HepG2 (cell line): Measurements from ENCODE around the gene TRUB1. TPM values are rescaled to one million over a fixed set of nuclear protein-coding genes. Genes with fewer than 3 reads are reported as not detected.
A peak's percentile ranks its signal among the peaks of the same experiment; 100 is the strongest.

ENCODE experiments used
- CBFB ChIP-seq: sonication (generic); formaldehyde crosslinking; IDR thresholded peaks from 2 replicates; pipeline ENCODE4 v1.4.0; 2020; ENCODE audit warnings: missing genetic modification reagents
- FOXO1 ChIP-seq: sonication (generic); formaldehyde crosslinking; IDR thresholded peaks from 2 replicates; pipeline ENCODE4 v1.4.0; 2020; ENCODE audit warnings: missing genetic modification reagents
- GATA4 ChIP-seq: sonication (generic); IDR thresholded peaks from 2 replicates; pipeline ENCODE4 v1.6.1; 2016; ENCODE audit warnings: antibody characterized with exemption, low read depth, borderline replicate concordance
- HDAC6 ChIP-seq: fragments of 200-600 bp; sonication (generic); IDR thresholded peaks from 2 replicates; pipeline ENCODE4 v1.7.0; 2017; ENCODE audit warnings: mild to moderate bottlenecking, antibody characterized with exemption, low read length, low read depth
- HOXD1 ChIP-seq: sonication (generic); formaldehyde crosslinking; IDR thresholded peaks from 2 replicates; pipeline ENCODE4 v1.5.0; 2020; ENCODE audit warnings: missing genetic modification reagents
- IRF2 ChIP-seq: IDR thresholded peaks from 2 replicates; pipeline ENCODE4 v1.6.1; 2018; ENCODE audit warnings: missing genetic modification reagents, missing compliant biosample characterization
- KDM4B ChIP-seq: sonication (generic); formaldehyde crosslinking; IDR thresholded peaks from 2 replicates; pipeline ENCODE4 v1.4.0; 2020; ENCODE audit warnings: missing genetic modification reagents
- KMT2B ChIP-seq: IDR thresholded peaks from 2 replicates; pipeline ENCODE4 v1.6.1; 2016; ENCODE audit warnings: missing genetic modification reagents, missing compliant biosample characterization
- MAZ ChIP-seq, 2 experiments: sonication (generic) in 1 of 2; formaldehyde crosslinking in 1 of 2; IDR thresholded peaks; 2 replicates each; pipeline versions ENCODE4 v1.5.0 to v1.6.1; 2012 to 2020; ENCODE audit warnings: low read depth in 2 of 2, mild to moderate bottlenecking in 2 of 2, borderline replicate concordance in 1 of 2, improper control_type of control experiment in 1 of 2, low read length in 1 of 2, missing genetic modification reagents in 1 of 2, moderate library complexity in 1 of 2
- MBD4 ChIP-seq: IDR thresholded peaks from 2 replicates; pipeline ENCODE4 v1.6.1; 2012; ENCODE audit warnings: low read length, inconsistent platforms, borderline replicate concordance
- NAIF1 ChIP-seq: sonication (generic); formaldehyde crosslinking; IDR thresholded peaks from 2 replicates; pipeline ENCODE4 v1.5.0; 2020; ENCODE audit warnings: mild to moderate bottlenecking, missing genetic modification reagents, borderline replicate concordance
- PAX8 ChIP-seq: sonication (generic); formaldehyde crosslinking; IDR thresholded peaks from 2 replicates; pipeline ENCODE4 v1.8.0; 2022; ENCODE audit warnings: mild to moderate bottlenecking, missing genetic modification reagents, borderline replicate concordance
- PHF5A ChIP-seq: IDR thresholded peaks from one replicate; pipeline ENCODE4 v1.6.1; 2018; ENCODE audit warnings: low read depth, missing genetic modification reagents; ENCODE audit not compliant: unreplicated experiment
- ZC3H4 ChIP-seq: sonication (generic); formaldehyde crosslinking; IDR thresholded peaks from 2 replicates; pipeline ENCODE4 v1.4.0; 2020; ENCODE audit warnings: missing genetic modification reagents, borderline replicate concordance
- ZFAT ChIP-seq: sonication (generic); formaldehyde crosslinking; conservative IDR thresholded peaks from 2 replicates; pipeline ENCODE4 v1.8.1; 2023; ENCODE audit warnings: missing genetic modification reagents, inconsistent platforms
- ZKSCAN1 ChIP-seq: fragments of 150-350 bp; IDR thresholded peaks from 2 replicates; pipeline ENCODE4 v1.6.1; 2014; ENCODE audit warnings: low read length
- ZNF260 ChIP-seq: sonication (generic); formaldehyde crosslinking; IDR thresholded peaks from 2 replicates; pipeline ENCODE4 v1.4.0; 2020; ENCODE audit warnings: missing genetic modification reagents, low read depth, mild to moderate bottlenecking, borderline replicate concordance
- ZNF383 ChIP-seq: sonication (generic); formaldehyde crosslinking; IDR thresholded peaks from 2 replicates; pipeline ENCODE4 v1.4.0; 2020; ENCODE audit warnings: missing genetic modification reagents, mild to moderate bottlenecking, borderline replicate concordance
- ZNF549 ChIP-seq: sonication (generic); formaldehyde crosslinking; IDR thresholded peaks from 2 replicates; pipeline ENCODE4 v1.5.0; 2020; ENCODE audit warnings: missing genetic modification reagents
- ZNF567 ChIP-seq: sonication (generic); formaldehyde crosslinking; IDR thresholded peaks from 2 replicates; pipeline ENCODE4 v1.8.1; 2023; ENCODE audit warnings: mild to moderate bottlenecking, missing genetic modification reagents, borderline replicate concordance
- ZNF724P ChIP-seq: sonication (generic); formaldehyde crosslinking; IDR thresholded peaks from 2 replicates; pipeline ENCODE4 v1.8.0; 2022; ENCODE audit warnings: missing genetic modification reagents, borderline replicate concordance
- ZNF772 ChIP-seq: sonication (generic); formaldehyde crosslinking; IDR thresholded peaks from 2 replicates; pipeline ENCODE4 v1.5.0; 2020; ENCODE audit warnings: mild to moderate bottlenecking, missing genetic modification reagents
- ZNF777 ChIP-seq: sonication (generic); formaldehyde crosslinking; IDR thresholded peaks from 2 replicates; pipeline ENCODE4 v1.4.0; 2020; ENCODE audit warnings: missing genetic modification reagents
- ZNF883 ChIP-seq: sonication (generic); formaldehyde crosslinking; IDR thresholded peaks from 2 replicates; pipeline ENCODE4 v1.5.1; 2020; ENCODE audit warnings: mild to moderate bottlenecking, missing genetic modification reagents; ENCODE audit errors: not compliant biosample characterization
- ZSCAN30 ChIP-seq: sonication (generic); formaldehyde crosslinking; IDR thresholded peaks from 2 replicates; pipeline ENCODE4 v1.5.0; 2020; ENCODE audit warnings: mild to moderate bottlenecking, missing genetic modification reagents
- polyA plus RNA-seq, 8 experiments: library from polyadenylated mRNA; depleted of rRNA in 3 of 8; stranded (reverse) in 7 of 8; unstranded in 1 of 8; fragments of >200 nt; fragmentation: Illumina TruSeq in 4 of 8; extraction: Trizol in 4 of 8; gene quantifications; 2 replicates each; pipeline versions ENCODE4 v1.2.1 to v1.2.3, GENCODE V29; 2011 to 2016; ENCODE audit warnings: low read depth in 4 of 8, missing spikeins in 1 of 8, mixed read lengths in 1 of 8; ENCODE audit not compliant: insufficient read depth in 1 of 8
- total RNA-seq, 5 experiments: library from RNA; depleted of rRNA; stranded (reverse); fragments of >200 nt; fragmentation: Illumina TruSeq; extraction: Trizol; gene quantifications; 2 replicates each; pipeline ENCODE4 v1.2.3, GENCODE V29; 2016; ENCODE audit warnings: low read depth in 1 of 5
- TF ChIP-seq, protein P1 (sequence below): sonication (generic); formaldehyde crosslinking; conservative IDR thresholded peaks from 2 replicates; pipeline ENCODE4 v1.4.0; 2020; ENCODE audit warnings: missing genetic modification reagents
- TF ChIP-seq, protein P2 (sequence below): sonication (generic); formaldehyde crosslinking; IDR thresholded peaks from 2 replicates; pipeline ENCODE4 v1.5.1; 2020; ENCODE audit warnings: missing genetic modification reagents, mild to moderate bottlenecking, borderline replicate concordance
- TF ChIP-seq, protein P3 (sequence below): sonication (generic); formaldehyde crosslinking; IDR thresholded peaks from 2 replicates; pipeline ENCODE4 v1.4.0; 2020; ENCODE audit warnings: missing genetic modification reagents

TRUB1 gene
- total and polyA plus RNA-seq, 2 of the 13 experiments (the other 11 are each of a cell fraction or from before 2014, with no cell fraction given): 10.6 to 38.9 TPM

DNA sequence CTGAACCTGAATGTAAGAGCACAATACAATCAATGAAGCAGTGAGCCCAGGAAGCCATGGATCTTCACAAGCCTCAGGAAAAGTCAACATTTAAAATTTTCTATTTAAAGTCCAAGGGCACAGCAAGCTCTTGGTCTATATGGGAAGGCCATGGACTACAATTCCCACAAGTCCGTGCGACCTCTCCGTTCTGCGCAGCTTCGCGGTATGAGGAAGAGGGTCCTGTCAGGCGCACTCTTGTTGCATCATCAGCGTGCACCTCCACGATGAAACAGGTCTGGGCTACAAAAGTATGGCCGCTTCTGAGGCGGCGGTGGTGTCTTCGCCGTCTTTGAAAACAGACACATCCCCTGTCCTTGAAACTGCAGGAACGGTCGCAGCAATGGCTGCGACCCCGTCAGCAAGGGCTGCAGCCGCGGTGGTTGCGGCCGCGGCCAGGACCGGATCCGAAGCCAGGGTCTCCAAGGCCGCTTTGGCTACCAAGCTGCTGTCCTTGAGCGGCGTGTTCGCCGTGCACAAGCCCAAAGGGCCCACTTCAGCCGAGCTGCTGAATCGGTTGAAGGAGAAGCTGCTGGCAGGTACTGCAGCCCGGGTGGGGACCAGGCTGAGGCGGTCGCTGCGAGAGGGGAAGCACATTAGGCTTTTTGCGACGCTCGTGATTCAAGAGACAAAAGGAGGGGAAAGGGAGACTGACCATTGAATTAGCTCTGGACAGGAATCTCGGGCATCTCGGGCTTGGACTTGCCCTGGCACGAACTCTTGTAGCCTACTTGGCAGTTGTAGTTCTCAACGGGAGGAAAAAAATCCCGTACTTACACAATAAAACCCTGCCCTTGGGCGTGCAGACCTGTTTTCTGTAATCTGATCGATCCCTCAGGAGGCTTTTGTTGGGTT, at the start of gene TRUB1 (continued):
- TF ChIP-seq, protein P1, sequence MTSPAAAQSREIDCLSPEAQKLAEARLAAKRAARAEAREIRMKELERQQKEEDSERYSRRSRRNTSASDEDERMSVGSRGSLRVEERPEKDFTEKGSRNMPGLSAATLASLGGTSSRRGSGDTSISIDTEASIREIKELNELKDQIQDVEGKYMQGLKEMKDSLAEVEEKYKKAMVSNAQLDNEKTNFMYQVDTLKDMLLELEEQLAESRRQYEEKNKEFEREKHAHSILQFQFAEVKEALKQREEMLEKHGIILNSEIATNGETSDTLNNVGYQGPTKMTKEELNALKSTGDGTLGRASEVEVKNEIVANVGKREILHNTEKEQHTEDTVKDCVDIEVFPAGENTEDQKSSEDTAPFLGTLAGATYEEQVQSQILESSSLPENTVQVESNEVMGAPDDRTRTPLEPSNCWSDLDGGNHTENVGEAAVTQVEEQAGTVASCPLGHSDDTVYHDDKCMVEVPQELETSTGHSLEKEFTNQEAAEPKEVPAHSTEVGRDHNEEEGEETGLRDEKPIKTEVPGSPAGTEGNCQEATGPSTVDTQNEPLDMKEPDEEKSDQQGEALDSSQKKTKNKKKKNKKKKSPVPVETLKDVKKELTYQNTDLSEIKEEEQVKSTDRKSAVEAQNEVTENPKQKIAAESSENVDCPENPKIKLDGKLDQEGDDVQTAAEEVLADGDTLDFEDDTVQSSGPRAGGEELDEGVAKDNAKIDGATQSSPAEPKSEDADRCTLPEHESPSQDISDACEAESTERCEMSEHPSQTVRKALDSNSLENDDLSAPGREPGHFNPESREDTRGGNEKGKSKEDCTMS (CRISPR knock-in tag): no peak
- TF ChIP-seq PHF5A (no peak), ZNF549 (CRISPR knock-in tag) (no peak), NAIF1 (no peak), ZNF260 (CRISPR knock-in tag) (no peak), HDAC6 (no peak), HOXD1 (no peak), ZNF777 (CRISPR knock-in tag) (no peak), ZNF883 (CRISPR knock-in tag) (no peak), ZNF567 (CRISPR knock-in tag) (no peak), ZNF772 (CRISPR knock-in tag) (peak; percentile 53; the same call in 1 of the 2 replicates), ZNF724P (CRISPR knock-in tag) (no peak), MAZ (IDR thresholded peaks at IDR 0.05; ENCODE audit: borderline replicate concordance, low read depth, low read length) (no peak), MAZ (CRISPR knock-in tag; IDR thresholded peaks at IDR 0.05; ENCODE audit: low read depth) (peak; percentile 38; the same call in 1 of the 2 replicates), MBD4 (no peak), ZC3H4 (CRISPR knock-in tag) (no peak), ZNF383 (CRISPR knock-in tag) (no peak), FOXO1 (CRISPR knock-in tag) (peak; percentile 31; the same call in 1 of the 2 replicates), PAX8 (CRISPR knock-in tag) (no peak), KDM4B (no peak), ZSCAN30 (CRISPR knock-in tag) (no peak), CBFB (CRISPR knock-in tag) (0 out of 2 replicates have a peak, but pooled peaks have one; percentile 47), IRF2 (CRISPR knock-in tag) (peak; percentile 97), GATA4 (no peak), ZKSCAN1 (no peak), ZFAT (CRISPR knock-in tag) (no peak), KMT2B (CRISPR knock-in tag) (peak; percentile 97)
- TF ChIP-seq, protein P2, sequence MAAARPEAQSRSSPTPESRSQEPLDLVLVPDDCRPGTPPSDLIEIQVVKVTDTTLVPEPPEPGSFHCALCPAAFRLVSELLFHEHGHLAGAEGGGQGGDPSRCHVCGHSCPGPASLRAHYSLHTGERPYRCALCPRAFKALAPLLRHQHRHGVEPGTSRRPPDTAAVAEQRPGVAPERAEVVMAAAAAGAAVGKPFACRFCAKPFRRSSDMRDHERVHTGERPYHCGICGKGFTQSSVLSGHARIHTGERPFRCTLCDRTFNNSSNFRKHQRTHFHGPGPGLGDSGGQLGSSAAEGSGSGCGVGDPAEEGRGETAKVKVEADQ: no peak
- TF ChIP-seq, protein P3, sequence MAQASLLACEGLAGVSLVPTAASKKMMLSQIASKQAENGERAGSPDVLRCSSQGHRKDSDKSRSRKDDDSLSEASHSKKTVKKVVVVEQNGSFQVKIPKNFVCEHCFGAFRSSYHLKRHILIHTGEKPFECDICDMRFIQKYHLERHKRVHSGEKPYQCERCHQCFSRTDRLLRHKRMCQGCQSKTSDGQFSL: no peak; the same call in 1 of the 2 replicates
